ENCODE measurements around the gene AOPEP. TPM values are rescaled to one million over a fixed set of nuclear protein-coding genes. Genes with fewer than 3 reads are reported as not detected.

Gene AOPEP
- total RNA-seq, 1 experiment from 2014 or later, result 32.4 TPM

GRCh38 chr9:94879230-94879629, 152.7 kb downstream of the AOPEP start:
- Mint-ChIP-seq H3K4me3 (ENCODE audit: unreplicated experiment) (no peak overlapping the region), H3K4me1 (ENCODE audit: insufficient read depth, unreplicated experiment) (peaks cover 6% of the 10 kb centered on the region), H3K27me3 (ENCODE audit: insufficient read depth, unreplicated experiment) (no peaks in the 10 kb centered on the region), H3K27ac (ENCODE audit: low read depth, unreplicated experiment) (no peak overlapping the region), H3K9me3 (ENCODE audit: unreplicated experiment) (no peaks in the 10 kb centered on the region), H3K36me3 (ENCODE audit: insufficient read depth, unreplicated experiment) (peaks cover 5% of the 10 kb centered on the region)
- CTCF ChIA-PET, result interaction anchor here (0.8 kb wide), 1 partner anchor 27 kb away, joined by 3 read pairs; no protein-coding TSS in a partner anchor
- intact Hi-C loops (cut with micrococcal nuclease), result no loop called here
- BruUV-seq (replicated peaks), result no TSS peak
- TF ChIP-seq, protein P1, sequence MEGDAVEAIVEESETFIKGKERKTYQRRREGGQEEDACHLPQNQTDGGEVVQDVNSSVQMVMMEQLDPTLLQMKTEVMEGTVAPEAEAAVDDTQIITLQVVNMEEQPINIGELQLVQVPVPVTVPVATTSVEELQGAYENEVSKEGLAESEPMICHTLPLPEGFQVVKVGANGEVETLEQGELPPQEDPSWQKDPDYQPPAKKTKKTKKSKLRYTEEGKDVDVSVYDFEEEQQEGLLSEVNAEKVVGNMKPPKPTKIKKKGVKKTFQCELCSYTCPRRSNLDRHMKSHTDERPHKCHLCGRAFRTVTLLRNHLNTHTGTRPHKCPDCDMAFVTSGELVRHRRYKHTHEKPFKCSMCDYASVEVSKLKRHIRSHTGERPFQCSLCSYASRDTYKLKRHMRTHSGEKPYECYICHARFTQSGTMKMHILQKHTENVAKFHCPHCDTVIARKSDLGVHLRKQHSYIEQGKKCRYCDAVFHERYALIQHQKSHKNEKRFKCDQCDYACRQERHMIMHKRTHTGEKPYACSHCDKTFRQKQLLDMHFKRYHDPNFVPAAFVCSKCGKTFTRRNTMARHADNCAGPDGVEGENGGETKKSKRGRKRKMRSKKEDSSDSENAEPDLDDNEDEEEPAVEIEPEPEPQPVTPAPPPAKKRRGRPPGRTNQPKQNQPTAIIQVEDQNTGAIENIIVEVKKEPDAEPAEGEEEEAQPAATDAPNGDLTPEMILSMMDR (IDR thresholded peaks at IDR 0.05; ENCODE audit: unreplicated experiment), result no peak
- POLR2A ChIA-PET, result interaction anchor here (1.6 kb wide), 1 partner anchor 21 kb away, joined by 5 read pairs; no protein-coding TSS in a partner anchor
- DNase-seq (ENCODE audit: unreplicated experiment), result no peak

DNA sequence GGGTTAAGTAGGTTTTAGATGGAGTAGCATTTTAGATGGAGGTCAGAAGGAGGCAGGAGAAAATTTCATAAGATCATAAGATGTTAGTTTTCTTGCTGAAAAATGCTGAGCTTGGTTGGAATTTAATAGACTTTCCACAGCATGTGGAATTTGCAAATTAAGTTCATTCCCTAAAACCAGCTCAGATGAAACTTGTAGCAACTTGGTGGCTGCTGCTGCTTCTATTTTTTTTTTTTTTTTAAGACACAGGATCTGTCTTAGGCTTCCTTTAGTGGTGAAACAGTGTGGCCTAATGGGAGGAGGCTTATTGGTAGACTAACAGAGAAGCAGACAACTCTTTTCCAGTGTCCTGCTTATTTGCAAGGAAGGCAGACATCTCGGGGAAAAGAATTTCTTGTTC, 154.5 kb downstream of the AOPEP start:
- H3K4me3 Mint-ChIP-seq (ENCODE audit: unreplicated experiment), result no peak overlapping the region
- H3K27ac Mint-ChIP-seq (ENCODE audit: low read depth, unreplicated experiment), result no peak overlapping the region
- ChIA-PET CTCF (interaction anchor here (0.6 to 1.3 kb wide), 3 partner anchors 9 to 455 kb away, joined by 3 to 5 read pairs (median 3); no protein-coding TSS in a partner anchor), POLR2A (interaction anchor here (0.7 to 1.9 kb wide), 3 partner anchors 10 to 80 kb away, joined by 3 to 11 read pairs (median 3); no protein-coding TSS in a partner anchor)
- no peaks in the 10 kb centered on the region for H3K9me3 Mint-ChIP-seq (ENCODE audit: unreplicated experiment)
- TF ChIP-seq, protein P1 (IDR thresholded peaks at IDR 0.05; ENCODE audit: unreplicated experiment), result no peak
- no peaks in the 10 kb centered on the region for H3K27me3 Mint-ChIP-seq (ENCODE audit: insufficient read depth, unreplicated experiment)
- no peak for DNase-seq (ENCODE audit: unreplicated experiment)
- H3K4me1 Mint-ChIP-seq (ENCODE audit: insufficient read depth, unreplicated experiment), result peaks cover 15% of the 10 kb centered on the region
- BruUV-seq (replicated peaks), result no TSS peak
- intact Hi-C loops (cut with micrococcal nuclease), result no loop called here
- peaks cover 5% of the 10 kb centered on the region for H3K36me3 Mint-ChIP-seq (ENCODE audit: insufficient read depth, unreplicated experiment)

GRCh38 chr9:94881454-94881853, 155.0 kb downstream of the AOPEP start:
- Mint-ChIP-seq H3K27ac (ENCODE audit: low read depth, unreplicated experiment) (no peak overlapping the region), H3K4me3 (ENCODE audit: unreplicated experiment) (no peak overlapping the region), H3K9me3 (ENCODE audit: unreplicated experiment) (no peaks in the 10 kb centered on the region), H3K4me1 (ENCODE audit: insufficient read depth, unreplicated experiment) (peaks cover 16% of the 10 kb centered on the region), H3K36me3 (ENCODE audit: insufficient read depth, unreplicated experiment) (peaks cover 1% of the 10 kb centered on the region), H3K27me3 (ENCODE audit: insufficient read depth, unreplicated experiment) (no peaks in the 10 kb centered on the region)
- TF ChIP-seq, protein P1 (IDR thresholded peaks at IDR 0.05; ENCODE audit: unreplicated experiment), result no peak
- CTCF ChIA-PET, result interaction anchor here (0.6 to 1.3 kb wide), 3 partner anchors 9 to 455 kb away, joined by 3 to 5 read pairs (median 3); no protein-coding TSS in a partner anchor
- no TSS peak for BruUV-seq (replicated peaks)
- intact Hi-C loops (cut with micrococcal nuclease), result no loop called here
- POLR2A ChIA-PET, result interaction anchor here (0.7 to 1.9 kb wide), 2 partner anchors 10 to 81 kb away, joined by 3 to 11 read pairs; no protein-coding TSS in a partner anchor
- no peak for DNase-seq (ENCODE audit: unreplicated experiment)

DNA sequence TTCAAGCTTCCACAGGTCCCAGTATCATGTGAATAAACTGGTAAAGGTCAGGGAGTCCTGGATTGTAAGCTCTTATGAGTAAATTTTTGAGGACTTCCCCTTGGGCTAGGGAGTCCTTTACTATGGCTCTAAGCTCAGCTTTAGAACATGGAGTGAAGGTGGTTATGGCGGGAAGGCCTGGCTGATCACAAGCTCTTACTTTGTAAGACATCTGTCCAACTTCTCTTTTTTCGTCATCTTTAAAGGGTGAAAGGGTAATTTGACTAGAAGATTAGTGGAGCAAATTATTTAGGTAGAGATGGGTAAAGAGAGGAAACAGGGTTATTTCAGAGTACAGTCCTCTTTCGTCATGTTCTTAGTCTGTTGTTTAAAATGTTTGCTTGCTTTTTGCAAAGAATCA, 155.4 kb downstream of the AOPEP start:
- Mint-ChIP-seq H3K4me1 (ENCODE audit: insufficient read depth, unreplicated experiment) (peaks cover 16% of the 10 kb centered on the region), H3K36me3 (ENCODE audit: insufficient read depth, unreplicated experiment) (no peaks in the 10 kb centered on the region), H3K4me3 (ENCODE audit: unreplicated experiment) (no peak overlapping the region), H3K9me3 (ENCODE audit: unreplicated experiment) (no peaks in the 10 kb centered on the region), H3K27me3 (ENCODE audit: insufficient read depth, unreplicated experiment) (no peaks in the 10 kb centered on the region), H3K27ac (ENCODE audit: low read depth, unreplicated experiment) (no peak overlapping the region)
- ChIA-PET POLR2A (interaction anchor here (1.9 kb wide), 1 partner anchor 11 kb away, joined by 11 read pairs; no protein-coding TSS in a partner anchor), CTCF (interaction anchor here (0.7 to 1.3 kb wide), 2 partner anchors 10 to 455 kb away, joined by 3 to 5 read pairs; no protein-coding TSS in a partner anchor)
- DNase-seq (ENCODE audit: unreplicated experiment), result no peak
- no TSS peak for BruUV-seq (replicated peaks)
- TF ChIP-seq, protein P1 (IDR thresholded peaks at IDR 0.05; ENCODE audit: unreplicated experiment), result no peak
- intact Hi-C loops (cut with micrococcal nuclease), result no loop called here

Measured in MCF 10A (cell line).